Chondrocyte (in vitro differentiated cells): ENCODE data around the gene GPSM3. TPM values are rescaled to one million over a fixed set of nuclear protein-coding genes. Genes with fewer than 3 reads are reported as not detected.

Experiments
- microRNA-seq: library from miRNA; unstranded; fragments of <30 nt; microRNA quantifications from one replicate; pipeline ENCODE4 v1.2.0, GENCODE V29; 2020; ENCODE audit warnings: borderline number of aligned reads
- total RNA-seq: library from RNA; stranded (reverse); gene quantifications from 3 replicates; pipeline ENCODE4 v1.2.1, GENCODE V29; 2021

The GPSM3 gene
- total RNA-seq, 1 donor from 2014 or later, result 5.6 TPM

Small RNAs within 50 kb of the gene (microRNA-seq; reads per million reads assigned to microRNA genes)
- 3.3 reads per million for gene MIR6721
- not detected for gene MIR6833

Other genes starting within 250 kb of the GPSM3 start
- gene CFB, start 246.5 kb downstream of the GPSM3 start, total RNA-seq, result 2.3 to 3.2 TPM (median 2.6 TPM) in 3 replicates
- gene NELFE, start 233.7 kb downstream of the GPSM3 start, total RNA-seq, result 43.5 to 59.3 TPM (median 50.6 TPM) in 3 replicates
- 56.9 to 85.6 TPM (median 61.2 TPM) in 3 replicates for gene SKIC2, start 233.5 kb downstream of the GPSM3 start, total RNA-seq
- gene DXO, start 220.5 kb downstream of the GPSM3 start, total RNA-seq, result 15.8 to 25.9 TPM (median 19.3 TPM) in 3 replicates
- gene C4A, start 210.6 kb downstream of the GPSM3 start, total RNA-seq, result 7.2 to 13.3 TPM (median 10.5 TPM) in 3 replicates
- gene C4B, start 177.8 kb downstream of the GPSM3 start, total RNA-seq, result 7.3 to 10.3 TPM (median 9.6 TPM) in 3 replicates
- gene CYP21A2, start 154.2 kb downstream of the GPSM3 start, total RNA-seq, result 0.30 to 0.68 TPM (median 0.41 TPM) in 3 replicates
- gene TNXB, start 83.3 kb downstream of the GPSM3 start, total RNA-seq, result 1.9 to 2.9 TPM (median 2.3 TPM) in 3 replicates
- 68.0 to 86.5 TPM (median 68.7 TPM) in 3 replicates for gene ATF6B, start 64.4 kb downstream of the GPSM3 start, total RNA-seq
- gene FKBPL, start 62.4 kb downstream of the GPSM3 start, total RNA-seq, result 4.3 to 6.3 TPM (median 4.9 TPM) in 3 replicates
- 0.73 to 1.6 TPM (median 1.3 TPM) in 3 replicates for gene PRRT1, start 40.7 kb downstream of the GPSM3 start, total RNA-seq
- gene PPT2, start 38.5 kb downstream of the GPSM3 start, total RNA-seq, result 35.6 to 37.9 TPM (median 35.8 TPM) in 3 replicates
- 14.3 to 16.3 TPM (median 15.4 TPM) in 3 replicates for gene EGFL8, start 28.0 kb downstream of the GPSM3 start, total RNA-seq
- 66.7 to 77.2 TPM (median 67.0 TPM) in 3 replicates for gene AGPAT1, start 16.6 kb downstream of the GPSM3 start, total RNA-seq
- 45.2 to 48.0 TPM (median 45.2 TPM) in 3 replicates for gene RNF5, start 14.2 kb downstream of the GPSM3 start, total RNA-seq
- gene AGER, start 8.4 kb downstream of the GPSM3 start, total RNA-seq, result 2.6 to 4.9 TPM (median 3.6 TPM) in 3 replicates
- gene PBX2, start 2.4 kb downstream of the GPSM3 start, total RNA-seq, result 58.6 to 66.5 TPM (median 66.3 TPM) in 3 replicates
- 0.82 to 1.6 TPM (median 1.4 TPM) in 3 replicates for gene NOTCH4, start 31.4 kb upstream of the GPSM3 start, total RNA-seq
- gene TSBP1, start 179.3 kb upstream of the GPSM3 start, total RNA-seq, result not detected in 3 replicates
- gene BTNL2, start 214.5 kb upstream of the GPSM3 start, total RNA-seq, result not detected in 3 replicates
- gene HLA-DRA, start 247.2 kb upstream of the GPSM3 start, total RNA-seq, result not detected in 3 replicates